OCI-M2 (cell line): ENCODE results near the gene RIOK1.
"Not testable (repeated sequence)": the region's sequence is repeated elsewhere in the genome, so short reads cannot be mapped to it uniquely, and the experiment has no call there.

ENCODE experiments used
- DNase-seq: peaks from one replicate; lab custom pipeline; 2025; ENCODE audit not compliant: unreplicated experiment; lab: John Stamatoyannopoulos, UW

The RIOK1 gene

GRCh38 chr6:7439228-7439627, 49.6 kb downstream of the RIOK1 start:
- DNase-seq, result no peak

GRCh38 chr6:7440476-7440875, 50.9 kb downstream of the RIOK1 start:
- no peak for DNase-seq

GRCh38 chr6:7441048-7441775, 51.6 kb downstream of the RIOK1 start:
- no peak for DNase-seq

- DNase-seq, result no peak
These were observed 52.9 kb downstream of the RIOK1 start for GRCh38 chr6:7442467-7442866.

GRCh38 chr6:7445101-7445500, 55.5 kb downstream of the RIOK1 start:
- DNase-seq, result no peak

- DNase-seq, result no peak
These were observed 56.4 kb downstream of the RIOK1 start for GRCh38 chr6:7445885-7446461.

- no peak for DNase-seq
These were observed 57.2 kb downstream of the RIOK1 start for GRCh38 chr6:7446619-7447325.

- no peak for DNase-seq
These were observed 58.6 kb downstream of the RIOK1 start for GRCh38 chr6:7448232-7448631.

GRCh38 chr6:7449018-7449417, 59.4 kb downstream of the RIOK1 start:
- DNase-seq, result no peak

- no peak for DNase-seq
These were observed 61.7 kb downstream of the RIOK1 start for GRCh38 chr6:7451326-7451725.

- DNase-seq, result no peak
These were observed 63.3 kb downstream of the RIOK1 start for GRCh38 chr6:7452898-7453297.

GRCh38 chr6:7454696-7455358, 65.2 kb downstream of the RIOK1 start:
- no peak for DNase-seq

- DNase-seq, result not testable (repeated sequence)
These were observed 66.7 kb downstream of the RIOK1 start for GRCh38 chr6:7456302-7456701.

- DNase-seq, result no peak
These were observed 71.8 kb downstream of the RIOK1 start for GRCh38 chr6:7461416-7461815.

- DNase-seq, result no peak
These were observed 74.2 kb downstream of the RIOK1 start for GRCh38 chr6:7463785-7464184.

GRCh38 chr6:7467007-7467897, 77.6 kb downstream of the RIOK1 start:
- no peak for DNase-seq
